Astrocyte (in vitro differentiated cells and primary cell): ENCODE measurements around the gene BDP1. TPM values are rescaled to one million over a fixed set of nuclear protein-coding genes. Genes with fewer than 3 reads are reported as not detected.
"Not testable (repeated sequence)": the region's sequence is repeated elsewhere in the genome, so short reads cannot be mapped to it uniquely, and the experiment has no call there.

Experiments used
- DNase-seq: peaks from one replicate; pipeline ENCODE4 v3.0.0-alpha.2; 2010; ENCODE audit warnings: low read depth
- FAIRE-seq: peaks from 2 replicates; lab custom pipeline; 2011; peaks lifted over from hg19 to GRCh38; lab: Jason Lieb, UNC
- H2AFZ ChIP-seq: 2 replicates; pipeline ENCODE4 v1.6.0; 2012; ENCODE audit warnings: low read depth, low read length, inconsistent platforms
- H3K27ac ChIP-seq: 2 replicates; pipeline ENCODE4 v1.5.1; 2011; ENCODE audit warnings: low read depth, low read length, inconsistent platforms
- H3K27me3 ChIP-seq: 2 replicates; pipeline ENCODE4 v1.6.0; 2011; ENCODE audit warnings: low read length, inconsistent platforms; ENCODE audit not compliant: insufficient read depth
- H3K36me3 ChIP-seq: 2 replicates; pipeline ENCODE4 v1.5.1; 2011; ENCODE audit warnings: low read length, inconsistent platforms; ENCODE audit not compliant: insufficient read depth
- H3K4me1 ChIP-seq: 2 replicates; pipeline ENCODE4 v1.5.1; 2011; ENCODE audit warnings: low read length, inconsistent platforms; ENCODE audit not compliant: insufficient read depth
- H3K4me2 ChIP-seq: 2 replicates; pipeline ENCODE4 v1.6.0; 2012; ENCODE audit warnings: low read length, inconsistent platforms
- H3K4me3 ChIP-seq: 2 replicates; pipeline ENCODE4 v1.5.1; 2011; ENCODE audit warnings: low read depth, mild to moderate bottlenecking, low read length, inconsistent platforms; ENCODE audit not compliant: insufficient read depth
- H3K79me2 ChIP-seq: 2 replicates; pipeline ENCODE4 v1.6.0; 2012; ENCODE audit warnings: mild to moderate bottlenecking, low read length, inconsistent platforms; ENCODE audit not compliant: insufficient read depth
- H3K9ac ChIP-seq: 2 replicates; pipeline ENCODE4 v1.6.0; 2012; ENCODE audit warnings: mild to moderate bottlenecking, low read length, inconsistent platforms
- H3K9me3 ChIP-seq: 2 replicates; pipeline ENCODE4 v1.5.1; 2012; ENCODE audit warnings: low read depth, mild to moderate bottlenecking, low read length, inconsistent platforms; ENCODE audit not compliant: insufficient read depth
- H4K20me1 ChIP-seq: 2 replicates; pipeline ENCODE4 v1.6.0; 2012; ENCODE audit warnings: low read length, inconsistent platforms; ENCODE audit not compliant: insufficient read depth
- H3K27ac Mint-ChIP-seq: one replicate; pipeline ENCODE4 v1.8.0; 2021; ENCODE audit warnings: mild to moderate bottlenecking, mixed read lengths; ENCODE audit not compliant: unreplicated experiment
- H3K27me3 Mint-ChIP-seq: one replicate; pipeline ENCODE4 v1.8.0; 2021; ENCODE audit warnings: low read depth, mixed read lengths; ENCODE audit not compliant: unreplicated experiment
- H3K36me3 Mint-ChIP-seq: one replicate; pipeline ENCODE4 v1.8.0; 2021; ENCODE audit warnings: low read depth, mixed read lengths; ENCODE audit not compliant: unreplicated experiment
- H3K4me1 Mint-ChIP-seq: one replicate; pipeline ENCODE4 v1.8.0; 2021; ENCODE audit warnings: low read depth, mixed read lengths; ENCODE audit not compliant: unreplicated experiment
- H3K4me3 Mint-ChIP-seq: one replicate; pipeline ENCODE4 v1.8.0; 2021; ENCODE audit warnings: mild to moderate bottlenecking, moderate library complexity, mixed read lengths; ENCODE audit not compliant: unreplicated experiment
- H3K9me3 Mint-ChIP-seq: one replicate; pipeline ENCODE4 v1.8.0; 2021; ENCODE audit warnings: mild to moderate bottlenecking, mixed read lengths; ENCODE audit not compliant: unreplicated experiment
- EZH2 ChIP-seq: IDR thresholded peaks from 2 replicates; pipeline ENCODE4 v1.6.1; 2012; ENCODE audit warnings: mild to moderate bottlenecking, low read length, inconsistent platforms; ENCODE audit not compliant: insufficient read depth
- total RNA-seq: library from RNA; stranded (reverse); gene quantifications from 2 replicates; pipeline ENCODE4 v1.2.1, GENCODE V29; 2021
- TF ChIP-seq, protein P1 (sequence below): IDR thresholded peaks from 2 replicates; pipeline ENCODE4 v1.5.1; 2011; ENCODE audit warnings: low read depth, mild to moderate bottlenecking, inconsistent platforms, low read length, moderate library complexity; ENCODE audit not compliant: insufficient read depth

The BDP1 gene
- total RNA-seq, 1 donor from 2014 or later: 31.8 TPM

GRCh38 chr5:71601222-71602026 lies 146.0 kb downstream of the BDP1 start:
- Histone ChIP-seq H3K4me2 (peak overlapping the region; percentile 64), H2AFZ (no peak overlapping the region), H3K9ac (peak overlapping the region; percentile 29), H3K27me3 (no peaks in the 10 kb centered on the region), H3K79me2 (no peaks in the 10 kb centered on the region), H3K4me3 (peak overlapping the region; percentile 1), H3K9me3 (no peaks in the 10 kb centered on the region), H4K20me1 (no peaks in the 10 kb centered on the region), H3K27ac (peak overlapping the region; percentile 75), H3K4me1 (peaks cover 27% of the 10 kb centered on the region), H3K36me3 (peaks cover 13% of the 10 kb centered on the region)
- Mint-ChIP-seq H3K9me3 (no peaks in the 10 kb centered on the region), H3K36me3 (peaks cover 19% of the 10 kb centered on the region), H3K4me3 (no peak overlapping the region), H3K4me1 (peaks cover 21% of the 10 kb centered on the region), H3K27me3 (no peaks in the 10 kb centered on the region), H3K27ac (peak overlapping the region; percentile 94)
- TF ChIP-seq, protein P1, sequence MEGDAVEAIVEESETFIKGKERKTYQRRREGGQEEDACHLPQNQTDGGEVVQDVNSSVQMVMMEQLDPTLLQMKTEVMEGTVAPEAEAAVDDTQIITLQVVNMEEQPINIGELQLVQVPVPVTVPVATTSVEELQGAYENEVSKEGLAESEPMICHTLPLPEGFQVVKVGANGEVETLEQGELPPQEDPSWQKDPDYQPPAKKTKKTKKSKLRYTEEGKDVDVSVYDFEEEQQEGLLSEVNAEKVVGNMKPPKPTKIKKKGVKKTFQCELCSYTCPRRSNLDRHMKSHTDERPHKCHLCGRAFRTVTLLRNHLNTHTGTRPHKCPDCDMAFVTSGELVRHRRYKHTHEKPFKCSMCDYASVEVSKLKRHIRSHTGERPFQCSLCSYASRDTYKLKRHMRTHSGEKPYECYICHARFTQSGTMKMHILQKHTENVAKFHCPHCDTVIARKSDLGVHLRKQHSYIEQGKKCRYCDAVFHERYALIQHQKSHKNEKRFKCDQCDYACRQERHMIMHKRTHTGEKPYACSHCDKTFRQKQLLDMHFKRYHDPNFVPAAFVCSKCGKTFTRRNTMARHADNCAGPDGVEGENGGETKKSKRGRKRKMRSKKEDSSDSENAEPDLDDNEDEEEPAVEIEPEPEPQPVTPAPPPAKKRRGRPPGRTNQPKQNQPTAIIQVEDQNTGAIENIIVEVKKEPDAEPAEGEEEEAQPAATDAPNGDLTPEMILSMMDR: peak; percentile 89
- no peak for TF ChIP-seq EZH2
- FAIRE-seq (peak; percentile 73), DNase-seq (peak; percentile 94)

DNA sequence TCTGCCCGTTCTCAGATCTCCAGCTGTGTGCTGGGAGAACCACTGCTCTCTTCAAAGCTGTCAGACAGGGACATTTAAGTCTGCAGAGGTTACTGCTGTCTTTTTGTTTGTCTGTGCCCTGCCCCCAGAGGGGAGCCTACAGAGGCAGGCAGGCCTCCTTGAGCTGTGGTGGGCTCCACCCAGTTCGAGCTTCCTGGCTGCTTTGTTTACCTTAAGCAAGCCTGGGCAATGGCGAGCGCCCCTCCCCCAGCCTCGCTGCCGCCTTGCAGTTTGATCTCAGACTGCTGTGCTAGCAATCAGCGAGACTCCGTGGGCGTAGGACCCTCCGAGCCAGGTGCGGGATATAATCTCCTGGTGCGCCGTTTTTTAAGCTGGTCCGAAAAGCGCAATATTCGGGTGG lies 154.5 kb downstream of the BDP1 start:
- peaks cover 10% of the 10 kb centered on the region for H3K36me3 Mint-ChIP-seq
- H3K4me1 Mint-ChIP-seq, H3K27me3 ChIP-seq, H2AFZ ChIP-seq, FAIRE-seq, H3K9me3 Mint-ChIP-seq, DNase-seq, H3K4me1 ChIP-seq, H3K27ac ChIP-seq, H3K27ac Mint-ChIP-seq, H3K79me2 ChIP-seq, H3K36me3 ChIP-seq, H3K4me2 ChIP-seq, H3K27me3 Mint-ChIP-seq, H4K20me1 ChIP-seq, H3K4me3 Mint-ChIP-seq, H3K4me3 ChIP-seq, H3K9ac ChIP-seq, H3K9me3 ChIP-seq: not testable (repeated sequence)

GRCh38 chr5:71615809-71616208 lies 160.4 kb downstream of the BDP1 start:
- no peak overlapping the region for H3K4me3 ChIP-seq
- Mint-ChIP-seq H3K4me1 (no peaks in the 10 kb centered on the region), H3K27ac (no peak overlapping the region), H3K36me3 (peaks cover 17% of the 10 kb centered on the region), H3K9me3 (no peaks in the 10 kb centered on the region), H3K4me3 (no peak overlapping the region), H3K27me3 (no peaks in the 10 kb centered on the region)
- H2AFZ ChIP-seq: no peak overlapping the region
- H4K20me1 ChIP-seq: no peaks in the 10 kb centered on the region
- H3K4me1 ChIP-seq: no peaks in the 10 kb centered on the region
- no peak overlapping the region for H3K4me2 ChIP-seq
- no peaks in the 10 kb centered on the region for H3K36me3 ChIP-seq
- no peaks in the 10 kb centered on the region for H3K79me2 ChIP-seq
- no peak for FAIRE-seq
- TF ChIP-seq EZH2: no peak
- TF ChIP-seq, protein P1: no peak
- no peak overlapping the region for H3K9ac ChIP-seq
- H3K27me3 ChIP-seq: no peaks in the 10 kb centered on the region
- DNase-seq: no peak
- H3K9me3 ChIP-seq: no peaks in the 10 kb centered on the region
- no peak overlapping the region for H3K27ac ChIP-seq

Other genes starting within 250 kb of the BDP1 start
- gene MCCC2, start 131.7 kb downstream of the BDP1 start, total RNA-seq: 30.2 and 31.7 TPM in 2 replicates